GM21367 (cell line): Measurements from ENCODE around the gene MEP1B.
A peak's percentile ranks its signal among the peaks of the same experiment; 100 is the strongest.
"Not testable (repeated sequence)": the region's sequence is repeated elsewhere in the genome, so short reads cannot be mapped to it uniquely, and the experiment has no call there.

Experiments used
- ATAC-seq: cut with Tn5 transposase; IDR thresholded peaks from one replicate; pipeline ENCODE4 v1.9.1; 2021; ENCODE audit not compliant: unreplicated experiment

MEP1B gene

DNA sequence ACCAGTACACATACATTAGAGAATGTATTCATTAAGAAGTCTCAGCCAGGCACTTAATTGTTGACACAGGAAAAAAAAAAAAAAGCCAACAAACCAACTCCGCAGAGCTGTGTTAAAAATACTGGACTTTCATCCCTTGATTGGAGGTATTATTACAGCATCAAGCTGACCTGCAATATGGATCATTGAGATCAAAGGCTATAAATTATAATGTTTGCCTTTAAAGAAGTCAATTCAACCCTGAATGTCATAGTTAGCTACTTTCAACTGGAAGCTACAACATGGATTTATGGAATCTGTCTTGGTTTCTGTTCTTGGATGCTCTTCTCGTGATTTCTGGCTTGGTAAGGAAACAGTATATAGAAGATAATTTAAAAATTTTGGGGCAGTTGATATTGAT, at the start of gene MEP1B:
MEP1B (plus strand) TSS at position 250 of the 400 bp plus-strand sequence; CDS start at position 282, 32 bp downstream.
- ATAC-seq, result no peak

GRCh38 chr18:32148185-32148870, 41.5 kb upstream of the MEP1B start:
- no peak for ATAC-seq

GRCh38 chr18:32152705-32153448, 37.0 kb upstream of the MEP1B start:
- ATAC-seq, result peak; percentile 83

DNA sequence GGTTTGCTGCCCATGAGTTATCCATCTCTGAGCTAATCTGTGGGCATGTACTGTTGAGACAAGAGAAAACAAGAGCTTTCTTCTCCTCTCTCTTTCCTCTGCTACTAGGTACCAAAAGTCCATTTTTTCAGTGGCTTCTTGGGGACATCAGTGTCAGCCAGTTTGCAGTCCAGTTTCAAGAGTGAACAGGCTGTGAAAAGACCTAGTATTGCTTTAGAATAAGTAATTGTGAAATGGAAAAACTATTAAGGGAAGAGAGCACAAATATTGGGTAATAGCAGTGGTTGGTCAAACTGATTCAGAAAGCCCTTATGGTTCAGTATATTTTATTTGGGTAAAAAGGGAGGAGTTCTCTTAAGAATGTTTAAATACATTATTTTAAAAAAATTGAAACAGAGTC, 33.0 kb upstream of the MEP1B start:
- ATAC-seq, result no peak

- ATAC-seq, result no peak
Observed at GRCh38 chr18:32157580-32157979, 32.3 kb upstream of the MEP1B start.

DNA sequence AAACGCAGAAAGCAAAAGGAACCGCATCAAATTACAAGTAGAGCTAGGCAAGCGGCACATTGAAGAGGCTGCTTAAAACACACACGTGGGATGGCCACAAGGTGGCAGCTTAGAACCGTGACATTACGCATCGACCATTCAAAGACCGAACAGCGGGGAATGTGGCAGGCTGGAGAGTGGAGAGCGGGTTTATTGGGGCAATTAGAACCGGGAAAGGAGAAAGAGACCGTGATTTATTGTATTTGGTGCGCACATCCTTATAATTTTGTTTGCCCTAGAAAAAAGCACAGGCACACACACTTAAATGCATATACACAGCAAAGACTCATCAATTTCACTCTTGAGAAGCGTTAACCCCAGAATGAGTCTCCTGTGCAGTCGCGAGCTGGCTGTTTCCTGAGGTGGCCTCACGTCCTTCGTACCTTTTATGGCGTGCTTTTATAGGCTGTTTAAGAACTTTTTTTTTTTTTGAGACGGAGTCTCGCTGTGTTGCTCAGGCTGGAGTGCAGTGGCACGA, 31.7 kb upstream of the MEP1B start:
- ATAC-seq, result peak; percentile 95

DNA sequence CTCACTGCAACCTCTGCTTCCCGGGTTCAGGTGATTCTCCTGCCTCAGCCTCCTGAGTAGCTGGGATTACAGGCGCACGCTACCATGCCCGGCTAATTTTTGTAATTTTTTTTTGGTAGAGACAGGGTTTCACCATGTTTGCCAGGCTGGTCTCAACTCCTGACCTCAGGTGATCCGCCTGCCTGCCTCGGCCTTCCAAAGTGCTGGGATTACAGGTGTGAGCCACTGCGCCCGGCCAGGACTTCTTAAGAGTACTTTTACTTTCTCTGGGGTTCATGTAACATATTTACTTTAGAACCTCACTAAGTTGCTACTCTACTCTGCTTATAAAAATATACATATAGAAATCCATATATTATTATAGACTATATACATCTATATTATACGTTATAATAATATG, 31.2 kb upstream of the MEP1B start:
- not testable (repeated sequence) for ATAC-seq

- ATAC-seq, result no peak
Observed at GRCh38 chr18:32160547-32160946, 29.3 kb upstream of the MEP1B start.

DNA sequence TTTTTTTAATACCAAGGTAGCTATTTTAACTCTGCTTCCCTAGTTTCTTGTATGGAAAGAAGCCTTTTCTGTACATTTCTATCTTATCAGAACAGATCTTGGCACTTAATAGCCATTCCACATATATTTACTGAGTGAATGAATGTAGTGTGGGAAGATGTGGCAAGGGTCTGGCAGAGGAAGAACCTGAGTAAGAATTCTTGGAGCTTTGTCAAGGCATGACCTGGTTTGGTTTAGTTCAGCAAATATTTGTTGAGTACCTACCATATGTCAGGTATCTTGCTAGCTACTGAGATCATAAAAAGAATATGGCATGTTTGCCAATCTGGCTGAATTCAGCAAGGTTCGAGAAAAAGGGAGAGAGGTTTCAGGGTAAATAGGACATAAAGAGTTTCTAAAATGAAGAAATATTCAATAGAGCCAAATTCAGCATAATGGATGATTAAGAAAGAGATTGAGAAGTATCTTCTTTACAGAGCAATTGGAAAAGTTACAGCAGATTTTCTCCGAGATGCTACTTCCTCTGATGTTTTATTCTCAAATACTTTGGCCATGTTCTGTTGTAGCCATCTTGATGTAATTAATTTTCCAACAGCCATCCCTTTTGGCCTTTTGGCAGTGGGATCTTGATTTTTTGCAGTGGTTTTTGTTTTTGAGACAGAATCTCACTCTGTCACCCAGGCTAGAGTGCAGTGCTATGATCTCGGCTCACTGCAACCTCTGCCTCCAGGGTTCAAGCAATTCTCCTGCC, 21.7 kb upstream of the MEP1B start:
- ATAC-seq, result no peak

DNA sequence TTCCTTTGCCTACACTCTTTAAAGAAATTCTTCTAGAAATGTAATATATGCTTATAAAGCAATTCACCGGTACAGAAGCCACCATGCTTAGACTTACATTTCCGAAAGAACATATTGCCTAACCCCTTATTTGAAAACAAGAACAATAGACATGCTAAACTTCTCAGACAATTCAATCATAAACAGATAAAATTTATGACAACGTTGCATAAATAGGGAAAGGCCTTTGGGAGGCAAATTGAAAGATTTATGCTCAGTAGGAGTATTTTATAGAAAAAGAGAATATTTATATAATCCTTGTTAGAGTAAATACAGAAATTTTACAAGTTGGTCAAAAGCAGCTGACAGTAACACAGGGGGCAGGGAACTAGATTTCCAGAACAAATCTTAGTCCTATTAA, 16.2 kb upstream of the MEP1B start:
- ATAC-seq, result no peak

GRCh38 chr18:32174719-32175118, 15.1 kb upstream of the MEP1B start:
- no peak for ATAC-seq

DNA sequence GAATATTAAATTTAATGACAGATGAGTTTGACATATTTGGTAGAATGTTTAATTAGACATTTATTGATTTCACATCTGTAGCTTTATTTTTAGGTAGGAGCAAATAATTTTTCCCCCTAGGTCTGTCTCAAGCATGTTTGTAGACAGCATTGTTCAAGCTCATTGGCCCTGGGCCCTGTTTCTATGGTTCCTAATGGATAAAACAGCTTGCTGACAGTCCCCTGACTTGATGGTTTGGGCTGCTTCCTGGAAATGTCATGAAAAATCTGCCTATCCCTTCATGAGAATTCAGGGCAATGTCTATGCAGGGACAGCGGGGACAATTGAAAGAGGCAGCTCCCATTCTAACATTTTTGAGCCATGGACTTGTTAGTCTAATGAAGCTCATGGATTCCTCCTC, 14.6 kb upstream of the MEP1B start:
- ATAC-seq, result no peak

GRCh38 chr18:32176745-32177144, 13.1 kb upstream of the MEP1B start:
- not testable (repeated sequence) for ATAC-seq

GRCh38 chr18:32177530-32177929, 12.3 kb upstream of the MEP1B start:
- ATAC-seq, result no peak

GRCh38 chr18:32183503-32183902, 6.3 kb upstream of the MEP1B start:
- ATAC-seq, result no peak

DNA sequence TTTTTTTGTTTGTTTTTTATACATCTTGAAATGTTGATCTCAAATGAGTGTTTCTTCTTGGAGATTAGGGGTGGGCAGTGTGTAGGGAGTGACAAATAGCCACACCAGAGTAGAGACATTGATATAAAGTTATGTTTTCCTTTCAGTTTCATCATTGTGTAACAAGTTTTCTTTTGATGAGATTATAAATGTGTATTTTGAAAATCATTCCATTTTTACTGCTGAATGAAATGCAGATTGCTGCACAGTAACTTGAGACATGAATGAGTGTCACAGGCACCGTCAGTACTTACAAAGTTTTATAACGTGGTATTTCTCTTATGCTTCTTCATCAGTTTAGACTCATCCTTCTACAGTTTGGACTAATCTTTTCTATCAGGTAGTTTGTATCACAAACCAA, 370 bp downstream of the MEP1B start:
- no peak for ATAC-seq

DNA sequence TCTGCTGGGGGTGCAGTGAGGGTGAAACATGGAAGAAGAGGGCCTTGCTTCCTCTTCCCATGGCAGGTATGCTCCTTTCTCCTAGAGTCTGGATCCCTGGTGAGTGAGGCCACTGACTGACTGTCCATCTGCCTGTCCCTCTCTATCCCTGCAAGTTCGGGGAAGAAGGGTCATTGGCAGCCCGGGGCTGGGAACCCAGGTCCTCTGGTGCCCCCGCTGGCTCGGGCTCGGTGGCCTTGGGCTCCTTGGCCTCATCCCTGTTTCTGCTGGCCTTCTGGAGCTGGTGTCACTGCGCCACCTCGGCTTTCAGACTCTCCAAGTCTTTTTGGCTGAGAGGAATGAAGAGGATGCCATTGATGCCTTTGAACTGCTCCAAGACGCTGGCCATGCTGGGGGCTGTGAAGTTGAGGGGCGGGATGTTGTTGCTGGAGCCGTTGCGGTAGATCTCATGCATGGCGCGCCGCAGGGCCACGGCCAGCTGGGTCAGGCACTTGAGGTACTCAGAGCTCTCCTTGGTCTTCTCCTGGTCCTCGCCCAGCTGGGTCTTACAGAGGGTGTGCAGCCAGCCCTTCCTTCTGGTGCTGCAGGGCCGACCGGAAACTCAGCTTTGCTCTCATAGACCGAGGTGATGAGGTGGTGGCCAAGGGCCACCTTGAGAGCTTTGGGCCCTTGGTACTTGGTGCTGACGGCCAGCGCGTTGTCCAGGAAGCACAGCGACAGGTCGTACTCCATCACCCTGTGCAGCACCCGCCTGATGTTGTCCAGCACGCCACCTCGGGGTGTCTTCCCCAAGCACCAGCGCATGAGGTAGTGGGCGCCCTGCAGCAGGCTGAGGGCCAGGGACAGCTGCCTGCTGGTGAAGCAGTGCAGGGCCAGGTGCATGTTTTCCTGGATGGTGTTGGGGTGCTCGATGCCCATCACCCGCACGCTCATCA, 6.3 kb downstream of the MEP1B start:
- ATAC-seq, result no peak

DNA sequence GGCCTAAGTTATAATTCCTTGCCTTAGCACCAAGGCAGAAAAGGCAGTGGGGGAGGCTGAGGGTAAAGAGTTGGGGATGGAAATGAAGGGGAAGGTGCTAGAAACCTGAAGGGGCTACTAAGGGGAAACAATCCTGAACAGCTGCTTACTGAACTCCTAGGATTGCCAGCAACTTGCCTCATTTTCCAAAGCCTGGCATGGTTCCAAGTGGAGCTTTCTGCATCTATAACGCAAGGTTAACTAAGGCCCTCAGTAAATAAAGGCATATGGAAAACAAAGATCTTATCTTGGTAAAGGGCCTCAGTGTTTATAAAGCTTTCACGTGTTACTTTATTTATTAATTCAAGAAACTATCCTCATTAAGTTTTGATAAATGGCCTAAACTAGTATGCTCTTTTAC, 10.9 kb downstream of the MEP1B start:
- ATAC-seq, result no peak

- ATAC-seq, result no peak
Observed at GRCh38 chr18:32201948-32202672, 12.3 kb downstream of the MEP1B start.

GRCh38 chr18:32208023-32208422, 18.2 kb downstream of the MEP1B start:
- ATAC-seq, result no peak
